Panc1 (cell line): ENCODE results near the gene F2.

Experiments used
- POLR2AphosphoS5 ChIP-seq: IDR thresholded peaks from 2 replicates; pipeline ENCODE4 v1.6.1; 2012; ENCODE audit warnings: mild to moderate bottlenecking, low read depth, low read length, moderate library complexity
- SIN3A ChIP-seq: IDR thresholded peaks from 2 replicates; pipeline ENCODE4 v1.6.1; 2012; ENCODE audit warnings: low read depth, mild to moderate bottlenecking, low read length, moderate library complexity, borderline replicate concordance; ENCODE audit not compliant: insufficient read depth
- TCF7L2 ChIP-seq: IDR thresholded peaks from 2 replicates; pipeline ENCODE4 v1.6.1; 2011; ENCODE audit warnings: mild to moderate bottlenecking, low read depth, low read length, inconsistent platforms
- TF ChIP-seq, protein P1 (sequence below): fragments of 450-650 bp; IDR thresholded peaks from 2 replicates; pipeline ENCODE4 v1.5.1; 2017; ENCODE audit warnings: mild to moderate bottlenecking
- TF ChIP-seq, protein P2 (sequence below), 2 experiments: IDR thresholded peaks; 2 replicates each; pipeline ENCODE4 v1.6.1; 2011 to 2012; ENCODE audit warnings: low read depth in 2 of 2, control low read depth in 1 of 2, low read length in 1 of 2, mild to moderate bottlenecking in 1 of 2, moderate library complexity in 1 of 2; ENCODE audit not compliant: insufficient read depth in 1 of 2

DNA sequence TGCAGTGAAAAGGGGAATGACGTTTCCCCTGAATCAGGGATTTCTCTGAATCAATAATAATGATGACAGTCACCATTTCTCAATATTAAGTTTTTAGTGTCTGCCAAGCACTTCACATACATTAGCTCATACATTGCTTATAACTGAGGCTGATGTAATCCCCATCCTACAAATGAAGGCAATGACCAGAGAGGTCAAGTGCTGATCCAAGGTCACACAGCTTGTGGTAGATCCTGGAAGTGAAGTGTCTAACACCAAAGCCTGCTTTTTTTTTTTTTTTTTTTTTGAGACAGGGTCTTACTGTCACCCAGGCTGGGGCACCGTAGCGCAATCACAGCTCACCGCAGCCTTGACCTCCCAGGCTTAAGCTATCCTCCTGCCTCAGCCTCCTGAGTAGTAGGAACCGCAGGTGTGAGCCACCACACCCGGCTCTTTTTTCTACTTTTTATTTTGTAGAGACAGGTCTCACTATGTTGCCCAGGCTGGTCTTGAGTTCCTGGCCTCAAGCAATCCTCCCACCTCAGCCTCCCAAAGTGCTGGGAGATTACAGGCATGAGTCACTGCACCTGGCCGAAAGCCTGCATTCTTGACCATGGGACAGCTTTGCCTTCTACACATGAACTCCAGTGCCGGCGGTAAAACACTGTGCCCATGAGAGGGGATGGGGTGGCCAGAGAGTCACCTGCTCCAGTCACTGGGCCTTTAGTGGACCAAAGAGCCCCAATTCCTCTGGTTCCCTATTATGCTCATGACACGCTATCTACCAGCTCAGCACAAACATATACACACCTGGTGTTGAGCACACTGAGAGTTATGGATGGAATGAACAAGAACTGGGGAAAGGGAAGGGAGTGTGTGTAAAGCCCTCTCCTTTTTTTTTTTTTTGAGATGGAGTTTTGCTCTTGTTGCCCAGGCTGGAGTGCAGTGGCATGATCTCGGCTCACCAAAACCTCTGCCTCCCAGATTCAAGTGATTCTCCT is 36.0 kb upstream of the F2 start:
- TF ChIP-seq, protein P1, sequence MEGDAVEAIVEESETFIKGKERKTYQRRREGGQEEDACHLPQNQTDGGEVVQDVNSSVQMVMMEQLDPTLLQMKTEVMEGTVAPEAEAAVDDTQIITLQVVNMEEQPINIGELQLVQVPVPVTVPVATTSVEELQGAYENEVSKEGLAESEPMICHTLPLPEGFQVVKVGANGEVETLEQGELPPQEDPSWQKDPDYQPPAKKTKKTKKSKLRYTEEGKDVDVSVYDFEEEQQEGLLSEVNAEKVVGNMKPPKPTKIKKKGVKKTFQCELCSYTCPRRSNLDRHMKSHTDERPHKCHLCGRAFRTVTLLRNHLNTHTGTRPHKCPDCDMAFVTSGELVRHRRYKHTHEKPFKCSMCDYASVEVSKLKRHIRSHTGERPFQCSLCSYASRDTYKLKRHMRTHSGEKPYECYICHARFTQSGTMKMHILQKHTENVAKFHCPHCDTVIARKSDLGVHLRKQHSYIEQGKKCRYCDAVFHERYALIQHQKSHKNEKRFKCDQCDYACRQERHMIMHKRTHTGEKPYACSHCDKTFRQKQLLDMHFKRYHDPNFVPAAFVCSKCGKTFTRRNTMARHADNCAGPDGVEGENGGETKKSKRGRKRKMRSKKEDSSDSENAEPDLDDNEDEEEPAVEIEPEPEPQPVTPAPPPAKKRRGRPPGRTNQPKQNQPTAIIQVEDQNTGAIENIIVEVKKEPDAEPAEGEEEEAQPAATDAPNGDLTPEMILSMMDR: no peak
- TF ChIP-seq POLR2AphosphoS5 (no peak), SIN3A (no peak), TCF7L2 (no peak)
- TF ChIP-seq, protein P2, sequence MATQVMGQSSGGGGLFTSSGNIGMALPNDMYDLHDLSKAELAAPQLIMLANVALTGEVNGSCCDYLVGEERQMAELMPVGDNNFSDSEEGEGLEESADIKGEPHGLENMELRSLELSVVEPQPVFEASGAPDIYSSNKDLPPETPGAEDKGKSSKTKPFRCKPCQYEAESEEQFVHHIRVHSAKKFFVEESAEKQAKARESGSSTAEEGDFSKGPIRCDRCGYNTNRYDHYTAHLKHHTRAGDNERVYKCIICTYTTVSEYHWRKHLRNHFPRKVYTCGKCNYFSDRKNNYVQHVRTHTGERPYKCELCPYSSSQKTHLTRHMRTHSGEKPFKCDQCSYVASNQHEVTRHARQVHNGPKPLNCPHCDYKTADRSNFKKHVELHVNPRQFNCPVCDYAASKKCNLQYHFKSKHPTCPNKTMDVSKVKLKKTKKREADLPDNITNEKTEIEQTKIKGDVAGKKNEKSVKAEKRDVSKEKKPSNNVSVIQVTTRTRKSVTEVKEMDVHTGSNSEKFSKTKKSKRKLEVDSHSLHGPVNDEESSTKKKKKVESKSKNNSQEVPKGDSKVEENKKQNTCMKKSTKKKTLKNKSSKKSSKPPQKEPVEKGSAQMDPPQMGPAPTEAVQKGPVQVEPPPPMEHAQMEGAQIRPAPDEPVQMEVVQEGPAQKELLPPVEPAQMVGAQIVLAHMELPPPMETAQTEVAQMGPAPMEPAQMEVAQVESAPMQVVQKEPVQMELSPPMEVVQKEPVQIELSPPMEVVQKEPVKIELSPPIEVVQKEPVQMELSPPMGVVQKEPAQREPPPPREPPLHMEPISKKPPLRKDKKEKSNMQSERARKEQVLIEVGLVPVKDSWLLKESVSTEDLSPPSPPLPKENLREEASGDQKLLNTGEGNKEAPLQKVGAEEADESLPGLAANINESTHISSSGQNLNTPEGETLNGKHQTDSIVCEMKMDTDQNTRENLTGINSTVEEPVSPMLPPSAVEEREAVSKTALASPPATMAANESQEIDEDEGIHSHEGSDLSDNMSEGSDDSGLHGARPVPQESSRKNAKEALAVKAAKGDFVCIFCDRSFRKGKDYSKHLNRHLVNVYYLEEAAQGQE (IDR thresholded peaks at IDR 0.05; ENCODE audit: insufficient read depth in 1 of 2, low read depth in 2 of 2, low read length in 1 of 2): no peak
